CD14-positive monocyte (primary cell): Measurements from ENCODE around the gene TEX19. TPM values are rescaled to one million over a fixed set of nuclear protein-coding genes. Genes with fewer than 3 reads are reported as not detected.

Experiments used
- DNase-seq, 3 donors: peaks; one replicate each; pipeline ENCODE4 v3.0.0-alpha.2; 2011 to 2022
- H2AFZ ChIP-seq: 2 replicates; pipeline ENCODE4 v1.6.0; 2012; ENCODE audit warnings: mild to moderate bottlenecking, low read depth, low read length, inconsistent platforms; ENCODE audit not compliant: insufficient read depth, poor library complexity, severe bottlenecking
- H3K27ac ChIP-seq, 2 donors: 1 replicate in 1 of 2; 2 replicates in 1 of 2; pipeline ENCODE4 v1.5.1; 2012 to 2013; ENCODE audit warnings: low read length in 2 of 2, control low read depth in 1 of 2, inconsistent platforms in 1 of 2, low read depth in 1 of 2, mild to moderate bottlenecking in 1 of 2
- H3K27me3 ChIP-seq, 2 donors: one replicate each; pipeline versions ENCODE4 v1.6.0 to v1.6.1; 2011 to 2013; ENCODE audit warnings: low read length in 2 of 2; ENCODE audit not compliant: control insufficient read depth in 2 of 2, insufficient read depth in 2 of 2
- H3K36me3 ChIP-seq, 2 donors: replicated peaks in 1 of 2; 1 replicate in 1 of 2; 2 replicates in 1 of 2; pipeline versions ENCODE4 v1.5.1 to v1.6.1; 2012 to 2013; ENCODE audit warnings: low read length in 2 of 2, control low read depth in 1 of 2, inconsistent platforms in 1 of 2, mild to moderate bottlenecking in 1 of 2; ENCODE audit not compliant: insufficient read depth in 2 of 2, control insufficient read depth in 1 of 2
- H3K4me1 ChIP-seq, 2 donors: 1 replicate in 1 of 2; 2 replicates in 1 of 2; pipeline versions ENCODE4 v1.5.1 to v1.6.1; 2012 to 2013; ENCODE audit warnings: low read length in 2 of 2, control low read depth in 1 of 2, inconsistent platforms in 1 of 2, mild to moderate bottlenecking in 1 of 2, moderate library complexity in 1 of 2; ENCODE audit not compliant: insufficient read depth in 2 of 2, control insufficient read depth in 1 of 2
- H3K4me2 ChIP-seq: replicated peaks from 2 replicates; pipeline ENCODE3; 2012; ENCODE audit warnings: low read length, moderate library complexity, mild to moderate bottlenecking; ENCODE audit not compliant: poor library complexity, severe bottlenecking; ENCODE audit errors: extremely low read depth
- H3K4me3 ChIP-seq, 3 experiments: fragments of 200-600 bp in 1 of 3; sonication (generic) in 1 of 3; replicated peaks in 1 of 3; 1 replicate in 2 of 3; 2 replicates in 1 of 3; pipeline ENCODE4 v1.5.1; 2011 to 2013; ENCODE audit warnings: low read length in 3 of 3, mild to moderate bottlenecking in 3 of 3, control low read depth in 2 of 3, low read depth in 2 of 3, inconsistent platforms in 1 of 3, moderate library complexity in 1 of 3
- H3K79me2 ChIP-seq: 2 replicates; pipeline ENCODE4 v1.6.0; 2012; ENCODE audit warnings: mild to moderate bottlenecking, control low read depth, inconsistent platforms, low read length, moderate library complexity; ENCODE audit not compliant: insufficient read depth
- H3K9ac ChIP-seq: 2 replicates; pipeline ENCODE4 v1.6.0; 2017; ENCODE audit warnings: low read length, mild to moderate bottlenecking; ENCODE audit not compliant: insufficient read depth, poor library complexity, severe bottlenecking
- H3K9me3 ChIP-seq, 2 donors: replicated peaks in 1 of 2; 1 replicate in 1 of 2; 2 replicates in 1 of 2; pipeline versions ENCODE4 v1.5.1 to v1.6.1; 2012 to 2013; ENCODE audit warnings: low read length in 2 of 2, control low read depth in 1 of 2; ENCODE audit not compliant: control insufficient read depth in 1 of 2, insufficient read depth in 1 of 2
- H4K20me1 ChIP-seq: 2 replicates; pipeline ENCODE4 v1.6.0; 2012; ENCODE audit warnings: mild to moderate bottlenecking, low read length, control low read depth, moderate library complexity; ENCODE audit not compliant: insufficient read depth
- H3K27ac Mint-ChIP-seq, 7 donors: one replicate each; pipeline ENCODE4 v1.8.0; 2020; ENCODE audit warnings: mild to moderate bottlenecking in 7 of 7, mixed read lengths in 7 of 7, moderate library complexity in 6 of 7, inconsistent platforms in 2 of 7
- H3K27me3 Mint-ChIP-seq, 3 donors: one replicate each; pipeline ENCODE4 v1.8.0; 2021 to 2022; ENCODE audit warnings: low read depth in 3 of 3, mild to moderate bottlenecking in 3 of 3, mixed read lengths in 3 of 3, moderate library complexity in 3 of 3, inconsistent platforms in 1 of 3
- H3K36me3 Mint-ChIP-seq, 2 donors: one replicate each; pipeline ENCODE4 v1.8.0; 2020; ENCODE audit warnings: mixed read lengths in 2 of 2, inconsistent platforms in 1 of 2, mild to moderate bottlenecking in 1 of 2
- H3K4me1 Mint-ChIP-seq: one replicate; pipeline ENCODE4 v1.8.0; 2020; ENCODE audit warnings: mild to moderate bottlenecking, mixed read lengths
- H3K4me3 Mint-ChIP-seq, 2 donors: one replicate each; pipeline ENCODE4 v1.8.0; 2020; ENCODE audit warnings: mild to moderate bottlenecking in 2 of 2, mixed read lengths in 2 of 2, moderate library complexity in 1 of 2
- H3K9me3 Mint-ChIP-seq, 7 donors: one replicate each; pipeline ENCODE4 v1.8.0; 2020 to 2022; ENCODE audit warnings: mixed read lengths in 7 of 7, mild to moderate bottlenecking in 6 of 7, moderate library complexity in 6 of 7, inconsistent platforms in 2 of 7
- WGBS: methylation state at CpG from one replicate; pipeline ENCODE4 v1.1.5; 2013; ENCODE audit warnings: missing lambda C conversion rate; ENCODE audit not compliant: insufficient coverage; 5-methylcytosine and 5-hydroxymethylcytosine counted together
- intact Hi-C, 2 donors: fragments of 100-400 bp; cut with micrococcal nuclease; formaldehyde crosslinking; loops; one replicate each; pipeline versions ENCODE4 v1.15.0 to v1.15.1; 2023
- polyA plus RNA-seq, 3 donors: library from polyadenylated mRNA; depleted of rRNA in 1 of 3; unstranded in 2 of 3; stranded (reverse) in 1 of 3; fragments of 300-500 nt in 2 of 3; fragments of >200 nt in 1 of 3; fragmentation: Illumina TruSeq in 2 of 3; gene quantifications; 1 replicate in 2 of 3; 2 replicates in 1 of 3; pipeline ENCODE4 v1.2.3, GENCODE V29; 2012 to 2021
- TF ChIP-seq, protein P1 (sequence below): fragments of 200-600 bp; IDR thresholded peaks from one replicate; pipeline ENCODE4 v1.8.0; 2022; ENCODE audit warnings: antibody characterized with exemption, mild to moderate bottlenecking

TEX19 gene
- polyA plus RNA-seq, 3 donors: not detected

DNA sequence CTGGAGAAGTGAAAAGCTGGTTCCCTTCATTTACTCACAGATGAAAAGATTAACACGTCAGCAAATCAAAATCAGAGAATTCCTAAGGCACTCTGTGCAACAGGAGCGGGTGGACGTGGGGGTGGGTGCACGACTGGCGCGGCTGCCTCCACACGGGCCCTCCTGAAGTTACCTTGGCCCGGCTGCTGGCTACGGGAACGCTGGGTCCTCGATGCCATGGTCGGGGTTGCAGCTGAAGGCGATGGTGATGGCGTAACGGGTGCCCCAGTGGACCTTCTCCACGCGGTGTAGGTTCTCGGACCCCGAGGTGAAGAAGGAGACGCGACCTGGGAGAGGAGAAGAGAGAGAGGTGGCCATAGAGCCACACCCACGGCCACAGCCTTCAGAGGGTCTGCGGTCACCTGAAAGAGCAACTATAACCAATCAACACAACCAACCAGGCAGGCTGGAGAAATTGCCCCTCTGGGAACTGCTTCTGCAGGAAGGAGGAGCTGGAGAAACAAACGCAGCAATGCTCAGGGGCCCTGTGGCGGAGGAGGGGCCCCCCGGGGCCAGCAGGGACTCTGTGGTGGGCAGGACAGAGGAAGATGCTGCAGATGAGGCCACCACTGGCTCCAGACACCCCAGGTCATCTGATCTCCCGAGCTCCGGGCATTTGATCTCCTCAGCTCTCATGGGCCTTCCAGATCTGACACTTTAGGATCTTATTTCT is 33.3 kb downstream of the TEX19 start:
- Histone ChIP-seq H2AFZ (no peak overlapping the region), H3K9ac (no peak overlapping the region), H3K9me3 (no peaks in the 10 kb centered on the region), H3K79me2 (no peaks in the 10 kb centered on the region), H4K20me1 (no peaks in the 10 kb centered on the region), H3K4me2 (no peak overlapping the region), H3K27me3 (peaks cover 0 to 6% of the 10 kb centered on the region in 2 donors), H3K4me1 (peaks cover 4 to 5% of the 10 kb centered on the region in 2 donors), H3K36me3 (peaks cover 0 to 20% of the 10 kb centered on the region in 2 donors), H3K4me3 (no peak overlapping the region), H3K27ac (no peak overlapping the region)
- intact Hi-C loops: no loop called here
- 97% methylated on average over 12 of the region's 28 CpGs for WGBS
- Mint-ChIP-seq H3K36me3 (peaks cover 26 to 39% of the 10 kb centered on the region in 2 donors), H3K4me1 (peaks cover 10% of the 10 kb centered on the region), H3K27me3 (peaks cover 5 to 11% (median 11%) of the 10 kb centered on the region in 3 donors), H3K9me3 (peaks cover 0 to 6% (median 0%) of the 10 kb centered on the region in 7 donors), H3K27ac (peak overlapping the region in 1 of 7 donors; percentile 46), H3K4me3 (no peak overlapping the region)
- DNase-seq: no peak
- TF ChIP-seq, protein P1, sequence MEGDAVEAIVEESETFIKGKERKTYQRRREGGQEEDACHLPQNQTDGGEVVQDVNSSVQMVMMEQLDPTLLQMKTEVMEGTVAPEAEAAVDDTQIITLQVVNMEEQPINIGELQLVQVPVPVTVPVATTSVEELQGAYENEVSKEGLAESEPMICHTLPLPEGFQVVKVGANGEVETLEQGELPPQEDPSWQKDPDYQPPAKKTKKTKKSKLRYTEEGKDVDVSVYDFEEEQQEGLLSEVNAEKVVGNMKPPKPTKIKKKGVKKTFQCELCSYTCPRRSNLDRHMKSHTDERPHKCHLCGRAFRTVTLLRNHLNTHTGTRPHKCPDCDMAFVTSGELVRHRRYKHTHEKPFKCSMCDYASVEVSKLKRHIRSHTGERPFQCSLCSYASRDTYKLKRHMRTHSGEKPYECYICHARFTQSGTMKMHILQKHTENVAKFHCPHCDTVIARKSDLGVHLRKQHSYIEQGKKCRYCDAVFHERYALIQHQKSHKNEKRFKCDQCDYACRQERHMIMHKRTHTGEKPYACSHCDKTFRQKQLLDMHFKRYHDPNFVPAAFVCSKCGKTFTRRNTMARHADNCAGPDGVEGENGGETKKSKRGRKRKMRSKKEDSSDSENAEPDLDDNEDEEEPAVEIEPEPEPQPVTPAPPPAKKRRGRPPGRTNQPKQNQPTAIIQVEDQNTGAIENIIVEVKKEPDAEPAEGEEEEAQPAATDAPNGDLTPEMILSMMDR: no peak

DNA sequence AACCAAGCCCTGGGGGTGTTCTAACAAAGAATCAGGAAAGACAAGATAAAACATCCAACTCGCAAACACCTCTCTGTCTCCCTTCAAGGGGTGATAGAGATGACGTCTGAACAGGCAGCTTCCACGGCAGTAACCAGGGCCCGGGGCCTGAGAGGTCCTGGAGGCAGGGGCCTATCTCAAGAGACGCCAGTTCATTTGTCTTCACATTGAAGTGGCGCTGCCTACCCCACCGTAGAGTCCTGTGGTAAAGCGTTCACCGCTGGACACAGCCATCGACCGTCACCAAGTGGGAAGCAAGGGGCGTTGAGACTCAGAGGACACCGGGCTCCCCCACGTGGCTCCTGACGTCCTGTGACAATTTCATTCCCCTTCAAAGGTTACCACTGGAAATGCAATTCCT is 33.9 kb downstream of the TEX19 start:
- H3K9ac ChIP-seq: no peak overlapping the region
- intact Hi-C loops: no loop called here
- TF ChIP-seq, protein P1: no peak
- no peak overlapping the region for H3K4me3 ChIP-seq
- Mint-ChIP-seq H3K27me3 (peaks cover under 1 to 8% (median 6%) of the 10 kb centered on the region in 3 donors), H3K4me1 (peaks cover 4% of the 10 kb centered on the region), H3K36me3 (peaks cover 26 to 44% of the 10 kb centered on the region in 2 donors), H3K27ac (no peak overlapping the region), H3K4me3 (no peak overlapping the region), H3K9me3 (peaks cover 0 to 6% (median 0%) of the 10 kb centered on the region in 7 donors)
- H2AFZ ChIP-seq: no peak overlapping the region
- no peak overlapping the region for H3K27ac ChIP-seq
- WGBS: 92% methylated on average over 12 of the region's 15 CpGs
- no peaks in the 10 kb centered on the region for H3K79me2 ChIP-seq
- peaks cover 0 to 1% of the 10 kb centered on the region in 2 donors for H3K27me3 ChIP-seq
- peaks cover 0 to 20% of the 10 kb centered on the region in 2 donors for H3K36me3 ChIP-seq
- H3K4me2 ChIP-seq: no peak overlapping the region
- no peaks in the 10 kb centered on the region for H3K9me3 ChIP-seq
- H3K4me1 ChIP-seq: no peaks in the 10 kb centered on the region
- DNase-seq: no peak
- no peaks in the 10 kb centered on the region for H4K20me1 ChIP-seq
